ENCODE results near the gene PKD1L1.
A peak's percentile ranks its signal among the peaks of the same experiment; 100 is the strongest.
"Not testable (repeated sequence)": the region's sequence is repeated elsewhere in the genome, so short reads cannot be mapped to it uniquely, and the experiment has no call there.

The PKD1L1 gene

DNA sequence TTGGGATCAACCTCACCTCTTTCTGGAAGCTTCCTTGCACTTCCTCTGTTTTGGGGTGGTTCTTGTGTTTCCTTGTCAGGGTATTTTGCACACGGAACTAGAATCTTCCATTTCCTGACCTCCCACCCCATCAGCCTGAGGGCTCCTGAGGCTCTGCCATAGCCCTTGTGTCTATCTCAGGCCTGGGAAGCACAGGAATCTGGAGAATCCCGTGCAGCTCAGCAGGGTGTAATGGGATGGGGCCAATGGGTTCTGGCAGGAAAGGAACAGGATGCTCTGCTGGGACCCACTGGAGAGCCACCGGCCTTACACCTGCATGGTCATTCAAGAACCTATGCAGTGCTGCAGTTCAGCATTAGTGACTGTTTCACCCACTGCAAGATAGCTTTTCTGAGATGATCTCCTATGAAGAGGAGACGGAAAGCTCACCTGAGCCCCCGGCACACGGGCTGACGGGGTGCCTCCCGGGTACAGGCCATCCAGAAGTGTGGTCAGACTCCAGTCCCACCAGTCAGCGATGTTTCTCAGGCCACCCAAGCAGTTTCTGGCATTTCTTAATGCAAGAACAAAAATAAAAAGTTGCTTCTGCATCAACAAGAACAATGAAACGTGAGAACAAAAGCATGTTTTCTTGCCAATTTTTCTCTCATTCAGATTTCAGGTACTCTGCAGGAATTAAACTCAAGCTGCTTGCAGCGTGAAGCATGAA, 133.2 kb downstream of the PKD1L1 start:
- peak; percentile 34 for DNase-seq

DNA sequence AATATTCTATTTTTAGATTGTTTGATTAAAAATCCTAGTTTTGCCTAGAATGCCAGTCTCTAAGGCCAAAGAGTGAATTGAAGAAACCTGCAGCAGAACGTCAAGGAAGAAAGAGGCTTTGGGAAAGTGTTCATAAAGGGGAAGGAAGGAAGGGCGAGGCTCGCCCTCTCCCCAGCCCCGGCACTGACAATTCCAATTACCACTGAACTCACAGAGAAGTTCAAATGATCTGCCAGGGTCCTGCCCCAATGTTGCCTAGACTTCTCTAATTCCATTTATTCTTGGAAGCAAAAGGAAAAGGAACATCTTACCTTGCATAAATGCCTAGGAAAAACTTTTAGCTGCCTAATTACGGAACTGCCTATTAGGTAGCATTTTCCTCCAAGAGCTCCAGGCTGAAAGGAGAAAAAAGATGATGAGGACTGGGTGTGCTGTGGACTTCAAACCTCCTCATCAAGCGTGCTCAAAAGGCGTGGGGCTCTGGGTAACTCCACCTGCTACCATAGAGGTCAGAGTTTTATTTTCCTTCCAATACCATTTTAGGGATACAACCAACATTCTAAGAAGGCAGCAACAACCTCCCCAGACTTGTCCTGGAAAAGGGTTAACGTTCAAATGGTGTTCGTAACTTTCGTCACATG, 134.5 kb downstream of the PKD1L1 start:
- no peak for DNase-seq

- no peak for DNase-seq
Observed at GRCh38 chr7:47812429-47813136, 135.7 kb downstream of the PKD1L1 start.

GRCh38 chr7:47811632-47812380, 136.5 kb downstream of the PKD1L1 start:
- no peak for DNase-seq

- no peak for DNase-seq
Observed at GRCh38 chr7:47809387-47809786, 138.9 kb downstream of the PKD1L1 start.

DNA sequence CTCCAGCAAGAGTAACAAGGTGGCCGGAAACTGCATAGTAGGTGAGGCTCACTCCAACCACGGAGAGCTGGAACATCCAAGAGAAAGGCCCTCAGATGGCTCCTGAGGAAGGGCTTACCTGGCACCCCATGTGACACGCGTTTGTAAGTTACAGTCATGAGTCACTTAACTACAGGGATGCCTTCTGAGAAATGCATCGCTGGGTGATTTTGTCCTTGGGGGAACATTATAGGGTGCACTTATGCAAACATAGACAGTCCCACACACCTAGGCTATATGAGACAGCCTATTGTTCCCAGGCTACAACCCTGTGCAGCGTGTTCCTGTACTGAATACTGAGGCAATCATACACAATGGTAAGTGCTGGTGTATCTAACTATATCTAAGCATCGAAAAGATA, 139.9 kb downstream of the PKD1L1 start:
- no peak for DNase-seq

- no peak for DNase-seq
Observed at GRCh38 chr7:47807756-47808155, 140.5 kb downstream of the PKD1L1 start.

DNA sequence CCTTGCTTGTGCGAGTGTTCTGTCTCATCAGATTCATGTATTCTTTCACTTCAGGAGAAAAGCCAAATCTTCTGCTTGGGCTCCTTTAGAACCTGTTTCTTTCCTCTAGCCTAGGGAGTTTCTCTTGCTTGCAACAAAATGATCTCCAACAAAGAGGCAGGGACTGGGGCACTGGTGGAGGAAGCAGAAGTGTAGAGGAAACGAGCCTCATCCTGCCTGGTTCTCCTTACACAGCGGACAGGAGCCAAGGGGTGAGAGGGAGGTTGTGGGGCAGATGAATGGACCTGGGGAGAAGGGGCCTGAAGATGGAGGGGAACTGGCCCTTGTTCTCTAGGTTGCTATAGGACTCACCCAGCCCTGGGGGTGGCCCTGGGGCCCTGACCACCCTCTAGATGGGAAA, 141.1 kb downstream of the PKD1L1 start:
- no peak for DNase-seq

- DNase-seq = no peak
Observed at GRCh38 chr7:47806701-47807103, 141.6 kb downstream of the PKD1L1 start.

DNA sequence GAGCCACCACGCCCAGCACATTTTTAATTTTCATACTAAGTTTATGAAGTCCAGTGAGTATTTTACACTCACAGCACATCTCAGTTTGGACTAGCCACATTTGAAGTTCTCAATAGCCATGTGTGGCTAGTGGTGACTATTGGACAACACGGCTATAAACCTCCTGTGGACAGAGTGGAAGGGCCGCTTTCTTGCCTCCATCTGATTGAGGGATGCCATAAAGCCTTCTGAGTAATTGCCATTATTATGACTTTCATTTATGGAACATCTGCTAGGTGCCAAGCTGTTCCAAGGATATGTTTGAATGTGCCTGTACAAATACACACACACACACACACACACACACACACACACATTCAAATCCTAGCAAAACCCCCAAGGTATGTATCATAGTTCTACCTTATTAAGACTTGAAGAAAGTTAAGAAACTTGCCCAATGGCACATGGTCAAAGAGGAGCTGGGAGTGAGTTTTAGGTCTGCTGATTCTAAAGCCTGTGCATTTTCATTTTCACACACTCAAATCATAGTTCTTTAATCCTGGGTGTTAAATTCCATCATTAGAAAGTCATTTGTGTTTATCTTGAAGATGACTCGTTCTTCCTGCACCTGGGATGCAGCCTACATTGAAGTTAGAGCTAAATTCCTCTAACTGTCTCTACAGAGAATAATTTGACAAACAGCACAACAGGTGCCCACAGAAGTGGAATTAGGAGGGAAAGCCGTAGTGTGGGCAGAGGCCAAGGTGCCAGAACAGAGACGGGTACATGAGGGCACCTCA, 143.3 kb downstream of the PKD1L1 start:
- peak; percentile 39 for DNase-seq

- DNase-seq = no peak
Observed at GRCh38 chr7:47803846-47804245, 144.4 kb downstream of the PKD1L1 start.

- no peak for DNase-seq
Observed at GRCh38 chr7:47803025-47803424, 145.2 kb downstream of the PKD1L1 start.

DNA sequence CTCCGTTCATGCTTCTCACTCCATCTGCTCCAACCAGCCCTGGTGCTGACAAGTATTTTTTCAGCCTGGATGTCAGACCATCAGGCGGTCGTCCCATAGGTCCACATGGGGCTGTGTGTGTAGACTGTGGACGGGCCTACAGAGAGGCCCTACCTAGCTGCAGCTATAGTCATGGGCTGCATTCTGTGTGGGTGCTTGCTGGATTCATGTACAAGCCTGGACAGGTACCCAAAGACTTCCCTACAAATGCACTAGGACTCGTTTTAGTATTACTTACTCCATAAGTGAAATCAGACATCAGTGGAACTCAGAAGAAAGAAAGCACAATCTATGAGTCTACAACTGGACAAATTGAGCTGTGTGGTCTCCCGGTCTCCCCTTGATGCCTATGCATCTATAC, 146.8 kb downstream of the PKD1L1 start:
- no peak for DNase-seq

- DNase-seq = no peak
Observed at GRCh38 chr7:47799524-47799923, 148.7 kb downstream of the PKD1L1 start.

DNA sequence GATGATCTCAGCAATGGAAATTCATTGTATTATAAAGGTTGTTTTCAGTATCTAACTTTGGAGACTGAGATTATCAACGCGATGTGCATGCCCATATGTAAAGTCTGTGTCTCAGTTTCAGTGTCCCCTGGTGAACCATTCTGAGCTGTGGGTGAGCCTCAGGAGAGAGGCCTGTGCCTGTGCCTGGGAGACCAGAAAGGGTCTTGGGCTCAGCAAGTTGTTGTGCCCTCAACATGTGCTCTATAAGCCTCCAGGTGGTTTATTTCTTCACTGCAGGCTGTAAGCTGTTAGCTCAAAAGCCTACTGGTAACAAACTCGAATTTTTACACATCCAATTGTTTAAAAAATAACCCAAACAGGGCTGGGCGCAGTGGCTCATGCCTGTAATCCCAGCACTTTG, 151.9 kb downstream of the PKD1L1 start:
- no peak for DNase-seq

DNA sequence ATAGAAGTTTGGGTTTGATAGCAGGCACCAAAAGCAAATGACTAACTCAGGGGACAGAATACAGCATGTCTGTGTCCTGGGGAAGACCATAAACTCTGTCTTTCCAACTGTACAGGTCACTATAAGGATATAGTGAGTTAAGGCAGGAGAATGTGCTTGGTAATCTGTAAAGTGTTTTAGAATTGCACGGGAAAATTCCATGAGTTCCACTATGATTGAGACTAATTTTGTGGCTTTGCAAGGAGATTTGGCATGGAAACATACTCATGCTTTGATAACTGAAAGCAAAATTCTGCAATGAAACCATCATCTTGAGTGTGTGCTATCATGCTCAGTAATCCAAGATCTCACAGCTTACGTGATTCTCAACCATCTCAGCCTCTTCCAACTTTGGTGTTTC, 152.6 kb downstream of the PKD1L1 start:
- DNase-seq = peak; percentile 82

GRCh38 chr7:47795126-47795525, 153.1 kb downstream of the PKD1L1 start:
- not testable (repeated sequence) for DNase-seq

- DNase-seq = no peak
Observed at GRCh38 chr7:47794016-47794415, 154.2 kb downstream of the PKD1L1 start.

DNA sequence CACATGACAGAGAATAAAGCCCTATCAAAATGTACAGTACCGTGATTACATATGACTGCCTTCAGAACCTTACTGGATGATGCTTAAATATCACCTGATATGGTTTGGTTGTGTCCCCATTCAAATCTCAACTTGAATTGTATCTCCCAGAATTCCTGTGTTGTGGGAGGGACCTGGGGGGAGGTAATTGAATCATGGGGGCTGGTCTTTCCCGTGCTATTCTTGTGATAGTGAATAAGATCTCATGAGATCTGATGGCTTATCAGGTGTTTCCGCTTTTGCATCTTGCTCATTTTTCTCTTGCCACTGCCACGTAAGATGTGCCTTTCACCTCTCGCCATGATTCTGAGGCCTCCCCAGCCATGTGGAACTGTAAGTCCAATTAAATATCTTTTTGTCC, 155.1 kb downstream of the PKD1L1 start:
- not testable (repeated sequence) for DNase-seq

- no peak for DNase-seq
Observed at GRCh38 chr7:47792521-47793121, 155.6 kb downstream of the PKD1L1 start.

- DNase-seq = no peak
Observed at GRCh38 chr7:47791682-47792081, 156.6 kb downstream of the PKD1L1 start.

DNA sequence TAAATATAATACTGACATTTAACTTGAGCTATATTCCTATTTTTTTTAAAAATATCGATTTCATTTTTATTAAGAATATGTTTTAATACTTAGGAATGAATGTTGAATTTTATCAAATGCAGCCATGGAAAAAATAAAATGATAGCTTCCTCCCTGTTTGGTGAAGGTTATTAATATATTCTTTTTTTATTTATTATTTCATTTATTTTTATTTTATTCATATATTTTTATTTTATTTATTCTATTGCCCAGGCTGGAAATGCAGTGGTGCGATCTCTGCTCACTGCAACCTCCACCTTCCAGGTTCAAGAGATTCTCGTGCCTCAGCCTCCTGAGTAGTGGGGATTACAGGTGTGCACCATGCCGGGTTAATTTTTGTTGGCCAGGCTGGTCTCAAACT, 160.2 kb downstream of the PKD1L1 start:
- DNase-seq = no peak

Data from NCI-H226 (cell line).